Activated CD4-positive, alpha-beta T cell treated with anti-CD3 and anti-CD28 coated beads for 36 hours (primary cell): ENCODE results near the gene ETDA. TPM values are rescaled to one million over a fixed set of nuclear protein-coding genes. Genes with fewer than 3 reads are reported as not detected.

Experiments used
- ATAC-seq: fragments of 200-7000 bp; cut with Tn5 transposase; one replicate; pipeline ENCODE4 v1.10.0; 2021; ENCODE audit warnings: mild to moderate bottlenecking, moderate library complexity
- CTCF ChIA-PET: fragments of 350-600 bp; sonication (Branson Sonifier 250); formaldehyde crosslinking; loops from one replicate; lab custom pipeline; 2021; ENCODE audit warnings: antibody characterized with exemption; lab: Charles Lee
- POLR2A ChIA-PET: fragments of 350-600 bp; sonication (Branson Sonifier 250); formaldehyde crosslinking; loops from one replicate; lab custom pipeline; 2021; ENCODE audit warnings: antibody characterized with exemption, inconsistent platforms; lab: Charles Lee
- DNase-seq: peaks from one replicate; pipeline ENCODE4 v3.0.0-alpha.2; 2020
- H3K27ac Mint-ChIP-seq: one replicate; pipeline ENCODE4 v1.8.0; 2021; ENCODE audit warnings: mixed read lengths
- H3K27me3 Mint-ChIP-seq: one replicate; pipeline ENCODE4 v1.8.0; 2021; ENCODE audit warnings: mixed read lengths
- H3K36me3 Mint-ChIP-seq: one replicate; pipeline ENCODE4 v1.8.0; 2021; ENCODE audit warnings: low read depth, mixed read lengths
- H3K4me1 Mint-ChIP-seq: one replicate; pipeline ENCODE4 v1.8.0; 2021; ENCODE audit warnings: mixed read lengths
- H3K4me3 Mint-ChIP-seq: one replicate; pipeline ENCODE4 v1.8.0; 2021; ENCODE audit warnings: mild to moderate bottlenecking, moderate library complexity, mixed read lengths
- H3K9me3 Mint-ChIP-seq: one replicate; pipeline ENCODE4 v1.8.0; 2021; ENCODE audit warnings: low read depth, mixed read lengths
- intact Hi-C, 2 experiments: fragments of 100-400 bp; cut with DNase I in 1 of 2; cut with micrococcal nuclease in 1 of 2; formaldehyde crosslinking; loops; one replicate each; pipeline versions ENCODE4 v1.14.2 to v1.15.1; 2022 to 2024; cut with DNase I, micrococcal nuclease
- total RNA-seq, 2 experiments: library from RNA; stranded (reverse); gene quantifications; one replicate each; pipeline ENCODE4 v1.2.3, GENCODE V29; 2021

The ETDA gene
- total RNA-seq, 2 experiments from 2014 or later = not detected

GRCh38 chrX:135287266-135287823, 35.5 kb downstream of the ETDA start:
- intact Hi-C loops = no loop called here
- CTCF ChIA-PET = interaction anchor here (0.6 kb wide), 1 partner anchor 19 kb away, joined by 3 read pairs; no protein-coding TSS in a partner anchor
- no peaks in the 10 kb centered on the region for H3K4me1 Mint-ChIP-seq
- peaks cover 1% of the 10 kb centered on the region for H3K27me3 Mint-ChIP-seq
- DNase-seq = no peak
- POLR2A ChIA-PET = no interaction called here
- H3K4me3 Mint-ChIP-seq = no peak overlapping the region
- no peak for ATAC-seq
- H3K9me3 Mint-ChIP-seq = peaks cover 23% of the 10 kb centered on the region
- H3K36me3 Mint-ChIP-seq = peaks cover 36% of the 10 kb centered on the region
- H3K27ac Mint-ChIP-seq = no peak overlapping the region

- H3K4me1 Mint-ChIP-seq = peaks cover 18% of the 10 kb centered on the region
- H3K4me3 Mint-ChIP-seq = peak overlapping the region; percentile 82
- ChIA-PET CTCF (no interaction called here), POLR2A (no interaction called here)
- H3K27me3 Mint-ChIP-seq = no peaks in the 10 kb centered on the region
- DNase-seq (peak; percentile 83), ATAC-seq (peak; percentile 98)
- peaks cover 2% of the 10 kb centered on the region for H3K36me3 Mint-ChIP-seq
- intact Hi-C loops = no loop called here
- H3K27ac Mint-ChIP-seq = peak overlapping the region; percentile 85
- peaks cover 4% of the 10 kb centered on the region for H3K9me3 Mint-ChIP-seq
Measured at GRCh38 chrX:135295238-135295943, 43.5 kb downstream of the ETDA start.

- H3K4me3 Mint-ChIP-seq = peak overlapping the region; percentile 82
- H3K27me3 Mint-ChIP-seq = no peaks in the 10 kb centered on the region
- CTCF ChIA-PET = interaction anchor here (0.7 kb wide), 1 partner anchor 689 kb away, joined by 3 read pairs; the partner anchor contains the start of gene SLC9A6
- peaks cover 2% of the 10 kb centered on the region for H3K36me3 Mint-ChIP-seq
- H3K27ac Mint-ChIP-seq = peak overlapping the region; percentile 85
- POLR2A ChIA-PET = no interaction called here
- H3K9me3 Mint-ChIP-seq = peaks cover 4% of the 10 kb centered on the region
- intact Hi-C loops = no loop called here
- DNase-seq = no peak
- ATAC-seq = peak; percentile 74
- peaks cover 18% of the 10 kb centered on the region for H3K4me1 Mint-ChIP-seq
Measured at GRCh38 chrX:135295944-135296305, 44.1 kb downstream of the ETDA start.

- POLR2A ChIA-PET = no interaction called here
- no peak overlapping the region for H3K4me3 Mint-ChIP-seq
- no peaks in the 10 kb centered on the region for H3K9me3 Mint-ChIP-seq
- no peak overlapping the region for H3K27ac Mint-ChIP-seq
- ATAC-seq = no peak
- H3K36me3 Mint-ChIP-seq = no peaks in the 10 kb centered on the region
- H3K27me3 Mint-ChIP-seq = no peaks in the 10 kb centered on the region
- H3K4me1 Mint-ChIP-seq = peaks cover 4% of the 10 kb centered on the region
- intact Hi-C loops = no loop called here
- CTCF ChIA-PET = no interaction called here
- no peak for DNase-seq
Measured at GRCh38 chrX:135302269-135302873, 50.5 kb downstream of the ETDA start.

Other genes starting within 250 kb of the ETDA start
- 1 to 10 TPM in 1 of 2 experiments, under 1 TPM in 1; 0.96 to 1.2 TPM for gene RTL8B, start 229.5 kb upstream of the ETDA start, total RNA-seq
- 10 to 100 TPM; 24.5 to 26.2 TPM for gene RTL8C, start 219.7 kb upstream of the ETDA start, total RNA-seq
- gene RTL8A, start 199.9 kb upstream of the ETDA start, total RNA-seq = 10 to 100 TPM; 10.4 to 10.8 TPM
- under 1 TPM; 0.14 to 0.23 TPM for gene SMIM10L2B, start 153.3 kb upstream of the ETDA start, total RNA-seq
- not detected for gene ETDB, start 131.5 kb upstream of the ETDA start, total RNA-seq
- gene CT55, start 80.7 kb upstream of the ETDA start, total RNA-seq = not detected
- gene ETDC, start 57.4 kb downstream of the ETDA start, total RNA-seq = not detected
- 1 to 10 TPM; 3.7 to 4.3 TPM for gene ZNF75D, start 92.0 kb downstream of the ETDA start, total RNA-seq
- 1 to 10 TPM; 1.2 TPM for gene ZNF449, start 92.7 kb downstream of the ETDA start, total RNA-seq
- under 1 TPM; 0.16 to 0.25 TPM for gene SMIM10L2A, start 169.9 kb downstream of the ETDA start, total RNA-seq